Muscle of back (tissue), 11 donors: Measurements from ENCODE around the gene LDLRAD4. TPM values are rescaled to one million over a fixed set of nuclear protein-coding genes. Genes with fewer than 3 reads are reported as not detected.

Experiments
- DNase-seq, 3 donors: peaks; one replicate each; pipeline versions ENCODE4 v3.0.0 to v3.0.0-alpha.2; 2013
- polyA plus RNA-seq, 10 donors: library from polyadenylated mRNA; unstranded; fragments of 120-200 nt; gene quantifications; one replicate each; pipeline ENCODE4 v1.2.1, GENCODE V29; 2013; ENCODE audit not compliant: insufficient read length in 10 of 10

The LDLRAD4 gene
- polyA plus RNA-seq, 10 donors = 6.9 to 15.9 (median 11.2) TPM

DNA sequence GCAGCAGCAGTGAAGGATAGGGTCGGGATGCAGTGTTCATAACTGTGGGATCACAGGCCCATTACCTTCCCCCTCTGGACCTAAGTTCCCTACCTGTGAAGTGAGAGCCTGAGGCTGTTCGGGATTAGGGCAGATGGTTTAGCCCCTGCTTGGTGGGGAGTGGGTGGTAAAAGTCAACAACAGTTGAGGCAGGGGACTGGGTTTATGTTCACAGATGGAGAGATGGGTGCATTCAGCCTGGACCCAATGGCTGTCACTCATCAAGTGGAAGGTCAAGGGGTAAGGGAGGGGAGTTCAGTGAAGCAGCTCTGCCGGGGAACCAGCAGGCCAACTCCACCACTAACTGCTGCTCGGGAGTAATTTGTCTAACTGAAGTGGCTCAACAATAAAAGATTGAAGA, 327.4 kb downstream of the LDLRAD4 start:
- DNase-seq = no peak

DNA sequence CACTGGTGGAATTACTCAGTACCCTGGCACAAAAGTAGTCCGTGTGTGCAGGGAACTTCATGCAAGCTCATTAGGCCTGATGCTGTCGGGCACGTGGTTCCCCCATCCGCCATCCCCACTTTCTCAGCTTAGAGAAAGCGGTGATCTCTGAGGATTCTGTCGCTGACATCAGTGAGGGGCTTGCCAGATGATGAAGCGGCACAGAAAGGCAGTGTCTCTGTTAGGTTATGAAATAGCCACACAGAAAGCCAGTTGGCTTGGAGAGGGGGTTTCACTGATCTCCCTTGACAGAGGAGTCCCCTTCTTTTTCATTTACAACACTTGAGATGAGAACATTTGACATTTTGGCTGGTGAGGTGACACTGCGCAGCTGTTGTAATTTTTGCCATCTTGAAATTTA, 328.1 kb downstream of the LDLRAD4 start:
- DNase-seq = no peak

DNA sequence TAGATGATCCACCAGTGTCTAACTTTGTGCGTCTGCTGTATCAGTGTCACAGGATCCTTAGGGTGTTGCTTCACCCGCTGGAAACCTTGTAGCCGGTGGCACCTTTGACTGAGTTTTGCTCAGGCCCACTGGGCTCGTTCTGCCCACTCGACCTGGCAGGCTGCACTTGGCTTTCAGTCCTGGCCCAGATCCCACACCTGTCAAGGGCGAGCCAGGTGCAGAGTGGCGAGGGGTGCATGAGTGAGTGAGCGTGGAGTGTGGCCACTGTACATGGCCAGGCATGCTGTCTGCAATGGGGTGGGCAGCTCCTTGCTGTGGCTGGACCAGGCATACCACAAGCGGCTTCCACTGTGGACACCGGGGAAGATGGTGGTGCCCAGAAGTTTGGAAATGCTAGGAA, 328.8 kb downstream of the LDLRAD4 start:
- DNase-seq = no peak

DNA sequence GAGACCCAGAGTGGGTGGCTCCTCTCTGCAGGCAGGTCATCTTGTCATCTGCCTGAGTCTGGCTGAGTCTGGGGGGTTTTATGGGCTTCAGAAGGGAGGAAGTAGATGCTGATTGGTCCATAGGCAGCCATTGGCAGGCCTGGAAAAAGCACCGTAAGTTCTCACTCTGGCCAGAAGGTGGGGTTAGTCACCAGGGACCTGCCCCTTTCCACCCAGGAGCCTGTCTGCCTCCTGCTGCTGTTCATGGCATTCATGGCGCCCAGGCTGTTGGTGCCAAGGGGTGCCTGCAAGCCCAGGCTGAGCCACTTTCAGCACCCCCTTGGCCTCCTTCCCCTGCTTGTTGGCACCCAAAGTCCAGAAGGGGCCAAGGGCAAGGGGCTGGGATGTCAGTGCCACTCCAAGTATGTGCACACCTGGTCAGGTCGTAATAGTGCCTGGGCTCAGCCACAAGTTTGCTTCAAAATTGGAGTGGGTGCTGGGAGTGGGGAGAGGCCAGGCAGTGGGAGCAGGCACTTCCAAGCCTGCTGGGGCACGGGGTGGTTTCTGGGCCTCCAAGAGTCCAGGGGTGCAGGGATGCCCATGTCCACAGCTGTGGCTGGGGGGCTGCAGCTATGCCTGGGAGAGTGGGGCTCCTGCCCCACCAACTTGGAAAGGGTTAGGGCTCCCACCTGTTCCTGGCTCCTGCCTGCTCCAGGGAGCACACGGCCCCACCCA, 329.7 kb downstream of the LDLRAD4 start:
- DNase-seq = no peak

DNA sequence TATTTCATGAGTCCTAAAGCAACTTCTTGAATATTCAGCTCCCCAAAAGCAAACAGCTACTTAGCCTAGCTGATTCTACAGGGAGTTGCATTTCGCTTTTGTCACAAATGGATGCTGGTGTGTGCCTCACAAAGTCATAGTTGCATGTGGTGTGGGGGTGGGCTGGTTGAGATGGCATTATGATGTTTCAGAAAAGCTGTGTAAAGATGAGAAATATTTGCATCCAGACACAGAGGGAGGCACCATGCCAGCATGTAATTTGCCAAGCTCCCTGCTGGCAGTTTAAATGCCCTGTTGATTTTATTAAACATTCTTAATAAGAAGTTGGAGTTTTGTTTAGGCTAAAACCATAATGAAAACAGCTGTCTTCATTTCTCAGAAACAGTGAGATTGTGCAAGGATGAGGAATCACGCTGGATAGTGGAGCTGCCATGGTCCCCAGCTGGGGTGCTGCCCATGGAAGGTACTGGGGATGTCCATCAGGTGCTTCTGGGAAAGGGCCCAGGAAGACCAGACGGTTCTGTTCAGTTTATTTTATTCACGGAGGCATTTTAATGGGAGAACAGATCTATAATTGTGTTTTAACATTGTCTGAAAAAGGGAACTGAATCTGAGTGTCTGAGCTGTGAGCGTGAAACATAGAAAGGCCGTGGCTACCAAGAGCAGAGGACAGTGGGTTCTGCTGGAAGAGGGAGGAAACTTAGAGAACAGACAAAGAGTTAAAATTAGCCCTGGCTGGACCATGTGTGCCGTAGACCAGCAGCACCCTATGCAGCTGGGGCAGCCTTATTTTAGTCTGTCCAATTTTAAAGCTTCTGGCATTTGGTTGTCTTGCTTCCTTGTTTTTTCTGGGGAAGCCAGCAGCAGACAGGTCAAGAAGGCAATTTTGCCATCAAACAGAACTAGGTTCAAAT, 330.7 kb downstream of the LDLRAD4 start:
- peak in 1 of 3 donors; percentile 57 for DNase-seq

DNA sequence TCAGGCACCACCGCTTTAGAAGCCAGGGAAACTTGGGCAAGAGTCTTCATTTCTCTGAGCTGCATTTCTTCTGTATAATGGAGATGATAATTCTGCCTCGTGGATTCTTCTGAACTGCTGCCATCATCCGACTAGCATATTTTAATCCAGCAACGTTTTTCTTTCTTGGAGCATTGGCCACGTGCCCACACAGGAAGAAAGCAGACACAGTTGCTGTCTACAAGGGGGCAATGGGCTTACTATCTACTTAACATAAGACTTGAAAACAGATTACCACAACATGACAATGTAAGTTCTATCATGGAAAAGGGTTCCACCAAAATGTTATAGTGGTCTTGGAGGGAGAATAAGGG, 331.3 kb downstream of the LDLRAD4 start:
- no peak for DNase-seq

DNA sequence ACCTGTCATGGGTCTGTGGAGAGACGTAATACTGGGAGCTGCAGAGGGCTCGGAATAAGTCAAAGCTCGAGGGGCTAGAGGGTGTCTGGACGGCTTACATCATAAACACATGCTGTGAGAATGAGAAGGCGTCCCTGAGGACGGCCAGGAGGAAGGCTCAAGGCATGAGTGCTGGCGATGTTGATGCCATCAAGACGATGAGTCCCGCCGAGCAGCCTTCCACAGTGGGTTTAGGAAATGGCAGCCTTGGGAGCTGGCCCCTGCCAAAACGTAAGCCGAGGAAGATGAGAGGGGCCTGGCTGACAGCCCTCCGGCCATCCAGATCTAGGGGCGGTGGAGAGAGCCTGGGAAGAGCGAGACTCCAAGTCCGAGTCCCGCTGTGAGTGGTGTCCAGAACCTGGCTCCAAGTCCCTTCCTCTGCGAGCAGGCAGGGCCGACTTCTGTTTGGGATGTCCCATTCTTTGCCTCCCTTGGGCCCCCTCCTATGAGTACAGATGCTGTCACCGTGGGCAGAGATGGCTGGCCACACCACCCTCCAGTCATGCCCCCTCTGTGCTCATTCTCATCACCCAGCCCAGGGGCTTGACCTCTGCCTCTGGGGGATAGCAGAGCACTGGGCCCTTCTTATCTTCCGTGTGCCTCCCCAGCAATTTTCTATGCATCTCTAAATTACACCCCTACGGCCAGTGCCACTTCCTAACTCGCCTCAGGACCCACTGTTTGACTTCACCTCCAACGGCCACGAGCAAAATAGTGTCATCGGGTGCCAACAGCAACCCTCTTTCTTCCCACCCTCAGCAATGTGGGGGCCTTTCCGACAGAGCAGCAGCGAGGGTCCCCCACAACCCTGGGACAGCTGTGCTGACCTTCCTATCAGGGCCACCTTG, 332.1 kb downstream of the LDLRAD4 start:
- no peak for DNase-seq

DNA sequence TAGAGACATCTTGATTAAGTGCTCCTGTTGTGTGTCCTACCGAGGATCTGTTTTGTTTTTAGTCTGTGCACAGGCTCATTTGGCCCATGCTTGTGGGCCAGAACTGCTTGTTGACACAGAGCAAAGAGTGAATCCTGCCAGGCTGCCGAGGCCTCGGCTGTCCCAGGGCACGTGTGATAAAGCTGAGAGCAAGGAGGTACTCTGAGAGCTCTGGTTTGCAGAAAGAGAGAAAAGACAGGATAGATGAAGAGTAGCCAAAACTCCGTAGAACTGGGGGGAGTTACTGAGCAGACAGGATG, 332.7 kb downstream of the LDLRAD4 start:
- no peak for DNase-seq

DNA sequence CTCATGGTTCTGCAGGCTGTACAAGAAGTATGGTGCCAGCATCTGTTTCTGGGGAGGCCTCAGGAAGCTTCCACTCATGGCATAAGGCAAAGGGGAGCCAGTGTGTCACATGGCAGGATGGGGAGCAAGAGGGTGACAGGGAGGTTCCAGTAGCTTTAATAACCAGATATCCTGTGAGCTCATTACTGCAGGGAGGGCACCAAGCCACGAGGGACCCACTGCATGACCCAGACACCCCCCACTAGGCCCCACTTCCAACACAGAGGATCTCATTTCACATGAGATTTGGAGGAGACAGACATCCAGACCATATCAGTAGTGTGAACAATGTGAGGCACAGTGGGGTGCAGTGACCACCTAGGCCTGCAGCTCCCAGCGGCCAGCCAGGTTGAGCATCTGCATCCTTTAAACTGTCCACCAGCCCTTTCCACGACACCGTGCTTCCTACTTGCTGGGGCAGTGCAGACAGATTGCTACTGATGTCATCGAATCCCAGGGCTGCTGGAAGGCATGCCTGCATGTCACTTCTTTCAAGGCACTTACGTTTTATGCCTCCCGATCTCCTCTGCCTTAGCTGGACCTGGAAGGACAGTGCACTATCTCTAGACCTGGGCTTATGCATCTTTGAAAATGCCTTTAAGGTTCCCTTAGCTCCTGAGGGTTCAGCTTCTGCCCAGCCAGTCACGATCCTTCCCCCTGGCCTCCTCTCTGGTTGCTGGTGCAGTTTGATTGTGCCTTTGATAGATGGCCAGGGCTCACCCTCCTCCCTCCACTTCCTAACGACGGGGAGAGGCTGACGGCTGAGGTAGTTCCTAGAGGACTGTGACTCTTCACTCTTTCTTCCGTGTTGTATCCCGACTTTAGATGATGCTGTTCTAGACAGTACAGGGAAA, 333.5 kb downstream of the LDLRAD4 start:
- DNase-seq = no peak

DNA sequence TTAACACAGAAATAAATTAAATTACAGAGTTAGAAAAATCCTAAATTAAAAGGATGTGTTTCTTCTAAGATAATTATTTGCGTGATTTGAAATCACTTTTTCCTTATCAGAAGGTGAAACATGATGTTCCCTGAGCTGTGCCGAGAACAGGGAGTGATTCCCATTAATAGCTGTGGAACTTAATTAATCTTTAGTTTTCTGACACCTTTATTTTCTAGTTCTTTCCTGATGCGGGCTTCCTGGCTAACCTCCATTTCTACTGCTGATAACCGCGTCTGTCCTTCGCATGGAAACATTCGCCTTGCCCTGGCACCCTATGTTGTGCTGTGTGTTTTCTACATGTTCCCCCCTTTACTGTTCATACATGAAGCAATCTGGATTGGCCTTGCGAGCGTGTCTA, 334.9 kb downstream of the LDLRAD4 start:
- no peak for DNase-seq

DNA sequence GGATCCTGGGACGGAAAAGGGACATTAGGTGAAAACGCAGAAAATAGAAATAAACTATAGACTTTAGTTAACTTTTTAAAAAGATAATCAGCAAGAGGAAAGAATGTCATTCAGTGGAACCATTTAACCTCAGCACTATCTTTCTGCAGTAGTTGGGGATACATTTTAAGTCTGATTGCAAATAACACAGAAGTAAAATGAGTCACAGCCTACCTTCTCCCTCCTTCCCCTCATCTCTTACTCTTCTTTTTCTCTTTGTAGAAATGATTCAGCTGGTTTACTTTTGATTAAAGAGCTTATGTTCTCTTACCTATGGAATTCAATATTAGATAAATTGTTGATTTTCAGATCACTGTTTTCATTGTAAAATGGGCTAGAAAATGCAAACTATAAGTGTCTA, 336.6 kb downstream of the LDLRAD4 start:
- no peak for DNase-seq

DNA sequence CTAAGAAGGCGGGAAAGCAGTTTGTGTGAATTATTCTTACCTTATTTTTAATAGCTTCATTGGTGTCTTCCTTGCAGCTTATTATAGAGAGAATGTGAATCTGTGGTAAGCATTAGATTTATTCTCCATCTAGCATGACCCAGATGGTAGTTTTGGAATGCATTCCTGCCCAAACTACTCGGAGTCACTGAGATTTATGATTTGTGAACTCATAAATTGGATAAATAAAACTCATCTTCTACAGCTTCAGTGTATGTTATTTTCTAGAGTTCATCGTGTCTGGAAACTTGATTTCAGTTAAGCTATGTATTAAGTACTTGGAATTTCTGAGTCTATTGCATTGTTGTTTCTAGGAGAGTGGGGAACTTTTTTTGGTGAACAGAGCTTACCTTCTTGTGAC, 337.3 kb downstream of the LDLRAD4 start:
- DNase-seq = no peak

DNA sequence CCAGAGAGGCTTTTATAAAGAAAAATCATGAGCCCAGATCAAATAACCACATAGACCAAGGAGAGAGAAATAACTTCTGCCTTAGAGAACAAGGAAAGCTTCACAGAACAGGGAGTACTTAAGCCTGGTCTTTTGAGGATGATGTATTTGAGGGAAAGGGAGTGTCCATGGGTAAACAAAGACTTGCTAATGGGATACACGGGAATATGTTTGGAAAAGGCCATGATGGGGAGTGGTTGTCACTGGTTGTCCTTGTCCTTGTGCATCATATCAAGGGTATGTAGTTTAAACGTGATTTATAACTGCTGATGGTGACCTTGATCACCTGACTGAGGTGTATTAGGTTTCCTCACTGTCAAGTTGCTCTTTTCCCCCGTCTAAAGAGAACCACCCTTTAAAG, 337.9 kb downstream of the LDLRAD4 start:
- no peak for DNase-seq

DNA sequence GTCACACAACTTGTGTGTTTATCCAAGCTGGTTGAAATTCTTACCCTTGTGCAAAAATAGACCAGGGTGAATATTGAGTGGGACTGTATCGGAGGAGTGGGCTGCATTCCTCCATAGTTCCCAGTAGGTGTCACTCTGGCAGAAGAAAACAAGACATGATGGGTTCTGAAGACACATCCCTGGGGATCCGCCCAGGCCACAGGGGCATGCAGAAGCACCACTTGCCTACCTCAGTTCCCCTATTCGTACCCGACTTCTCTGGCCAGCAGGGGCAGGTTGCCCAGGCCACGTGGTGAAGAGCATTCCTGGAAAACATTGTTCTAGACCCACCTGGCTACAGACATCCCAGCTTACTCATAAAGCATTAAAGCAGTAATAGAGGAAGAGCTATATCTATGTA, 339.6 kb downstream of the LDLRAD4 start:
- peak in 1 of 3 donors; percentile 52 for DNase-seq

DNA sequence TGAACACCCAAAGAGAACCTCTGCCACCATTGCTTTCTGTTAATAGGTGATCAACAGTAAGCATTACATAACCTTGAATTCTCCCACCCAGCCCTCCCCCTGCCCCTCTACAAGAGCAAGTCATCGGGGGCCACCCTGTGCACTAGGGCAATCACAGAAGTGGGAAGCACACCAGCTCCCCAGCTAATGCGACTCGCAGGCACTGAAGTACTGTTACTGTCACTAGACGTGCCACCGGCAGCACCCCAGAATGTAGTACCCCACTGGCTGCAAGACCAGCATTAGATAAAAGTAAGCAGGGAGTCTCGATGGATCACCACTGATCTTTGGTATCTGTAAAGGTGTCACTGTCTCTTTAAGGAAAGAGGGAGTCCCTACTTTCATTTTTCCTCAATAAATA, 340.2 kb downstream of the LDLRAD4 start:
- DNase-seq = no peak

DNA sequence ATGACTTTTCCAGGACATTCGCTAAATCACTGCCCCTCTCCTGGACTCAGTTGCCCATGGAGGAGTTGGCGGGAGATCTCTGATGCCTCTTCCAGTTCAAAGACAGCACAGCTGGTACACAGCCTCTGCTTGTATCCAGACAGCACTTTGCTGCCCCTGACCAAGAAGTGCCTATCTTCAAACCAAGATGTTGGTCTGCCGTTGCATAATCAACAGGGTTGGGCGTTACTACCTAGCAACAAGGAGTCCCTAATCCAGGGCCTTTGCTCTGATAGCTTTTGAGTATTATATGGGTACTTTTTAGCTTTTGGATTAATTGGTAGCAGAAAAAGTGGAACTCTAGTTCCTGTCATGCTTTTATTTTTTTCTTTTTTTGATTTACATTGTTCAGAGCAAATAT, 341.2 kb downstream of the LDLRAD4 start:
- DNase-seq = no peak

DNA sequence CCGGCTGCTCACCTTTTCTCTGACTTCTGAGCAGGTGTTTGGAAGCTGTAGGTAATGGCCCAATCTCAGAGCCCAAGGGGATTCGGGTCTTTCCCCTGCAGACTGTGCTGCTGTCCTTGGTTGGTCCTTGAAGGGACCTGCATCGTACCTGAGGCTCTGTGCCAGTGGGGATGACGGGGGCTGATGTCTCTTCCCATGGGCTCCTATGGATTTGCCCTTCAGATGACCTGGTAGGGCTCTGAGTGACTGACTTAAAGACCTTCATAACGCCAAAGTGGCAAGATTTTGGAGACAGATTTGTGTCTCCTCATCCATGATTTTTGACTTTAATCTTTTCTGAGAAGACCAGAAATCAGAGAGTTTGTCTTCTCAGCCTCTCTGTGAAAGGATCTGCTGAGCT, 341.7 kb downstream of the LDLRAD4 start:
- no peak for DNase-seq

DNA sequence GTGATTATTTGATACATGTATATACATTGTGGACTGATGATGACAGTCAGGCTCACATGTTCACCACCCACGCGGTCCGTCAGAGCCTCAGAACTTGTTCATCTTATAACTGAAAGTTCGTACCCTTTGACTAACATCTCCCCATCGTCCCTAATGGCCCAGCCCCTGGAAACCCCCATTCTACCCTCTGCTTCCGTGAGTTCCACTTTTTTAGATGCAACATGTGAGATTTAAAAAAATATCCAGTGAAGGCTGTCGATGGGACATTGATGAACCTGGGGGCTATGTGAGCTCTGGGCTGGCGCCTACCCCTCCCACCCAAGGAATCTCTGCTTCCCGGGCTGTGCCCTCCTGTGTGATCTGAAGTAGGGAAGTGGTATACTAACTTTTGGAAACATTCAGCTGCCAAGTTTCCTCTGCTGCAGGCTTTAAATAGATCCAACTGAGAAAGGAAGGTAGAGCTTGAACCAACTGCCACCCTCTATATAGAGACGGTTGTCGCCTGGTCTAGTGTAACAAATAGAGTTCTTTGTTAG, 344.0 kb downstream of the LDLRAD4 start:
- DNase-seq = peak in 1 of 3 donors; percentile 45

DNA sequence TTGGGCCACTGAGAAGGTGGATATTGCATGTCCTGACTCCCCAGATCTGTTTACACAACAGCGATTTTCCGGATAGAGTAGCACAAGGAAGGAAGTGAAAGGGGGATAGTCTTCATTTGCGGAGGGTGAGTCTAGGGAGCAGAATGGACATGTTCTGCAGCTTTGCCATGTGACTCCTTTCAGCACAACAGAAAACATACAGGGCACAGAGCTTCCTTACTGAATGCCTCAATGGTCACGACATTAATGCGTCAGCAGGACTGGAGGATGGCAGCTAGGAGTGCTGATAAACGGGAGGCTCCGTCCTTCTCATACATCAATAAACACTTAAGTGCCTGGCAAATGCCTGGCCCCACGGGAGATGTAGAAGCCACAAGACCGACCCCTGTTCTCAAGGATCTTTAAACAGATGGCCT, 344.8 kb downstream of the LDLRAD4 start:
- DNase-seq = peak in 1 of 3 donors; percentile 37

DNA sequence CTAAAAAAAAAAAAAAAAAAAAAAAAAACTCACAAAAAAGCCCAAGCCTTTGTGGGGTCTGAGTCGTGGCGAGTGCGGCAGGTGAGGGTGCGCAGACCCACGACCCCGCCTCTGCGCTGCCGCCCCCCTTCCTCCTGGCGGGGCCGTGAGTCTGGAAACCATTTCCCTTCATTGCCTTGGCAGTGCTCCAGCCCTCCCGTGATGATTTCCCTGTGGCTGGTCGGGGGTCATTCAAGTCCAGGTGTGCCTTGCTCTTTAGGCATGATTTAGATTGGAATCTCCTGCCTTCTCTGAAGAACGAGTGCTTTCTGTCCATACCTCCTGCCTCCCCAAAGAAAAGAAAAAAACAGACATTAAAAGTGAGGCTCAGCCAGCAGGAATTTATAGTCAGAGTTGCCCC, 346.0 kb downstream of the LDLRAD4 start:
- peak in 1 of 3 donors; percentile 23 for DNase-seq

DNA sequence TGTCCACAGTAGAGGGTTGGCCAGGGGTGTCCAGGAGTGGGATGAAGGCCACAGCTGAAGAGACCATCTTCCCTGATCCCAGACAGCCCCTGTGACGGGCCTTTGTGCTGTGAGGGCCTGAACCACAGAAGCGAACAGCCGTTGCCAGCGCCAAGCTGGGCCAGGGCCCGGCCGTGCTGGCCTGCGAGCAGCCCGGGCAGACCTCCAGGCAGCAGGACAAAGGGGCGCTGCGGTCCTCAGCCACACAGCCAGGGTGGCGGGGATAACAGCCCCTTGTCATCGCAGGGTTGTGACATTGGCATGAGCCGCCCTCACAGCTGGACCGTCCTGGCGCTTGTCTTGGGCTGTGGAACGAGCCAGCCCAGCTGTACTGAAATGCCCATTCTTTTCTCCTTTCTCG, 346.7 kb downstream of the LDLRAD4 start:
- DNase-seq = peak; percentile 32 to 63 (median 61)
